Mucosa of descending colon (tissue), 3 donors: ENCODE results near the gene AMER2. TPM values are rescaled to one million over a fixed set of nuclear protein-coding genes. Genes with fewer than 3 reads are reported as not detected.

Experiments used
- ATAC-seq: fragments of 200-7000 bp; cut with Tn5 transposase; one replicate; pipeline ENCODE4 v1.9.1; 2020; ENCODE audit warnings: mild to moderate bottlenecking, moderate library complexity
- DNase-seq, 3 donors: peaks; one replicate each; pipeline ENCODE4 v3.0.0-alpha.2; 2020
- H3K36me3 ChIP-seq: fragments of 200-600 bp; one replicate; pipeline ENCODE4 v1.8.0; 2021; ENCODE audit warnings: low read depth, mild to moderate bottlenecking
- H3K4me1 ChIP-seq: fragments of 200-600 bp; one replicate; pipeline ENCODE4 v1.8.0; 2021; ENCODE audit warnings: low read depth, mild to moderate bottlenecking
- H3K4me3 ChIP-seq: fragments of 200-600 bp; one replicate; pipeline ENCODE4 v1.8.0; 2021; ENCODE audit warnings: mild to moderate bottlenecking
- H3K9me3 ChIP-seq: fragments of 200-600 bp; one replicate; pipeline ENCODE4 v1.8.0; 2021; ENCODE audit warnings: mild to moderate bottlenecking
- CTCF ChIP-seq: fragments of 200-600 bp; IDR thresholded peaks from one replicate; pipeline ENCODE4 v1.8.0; 2022; ENCODE audit warnings: antibody characterized with exemption, mild to moderate bottlenecking
- intact Hi-C, 2 donors: fragments of 100-400 bp; cut with DNase I in 1 of 2; cut with micrococcal nuclease in 1 of 2; formaldehyde crosslinking; loops; one replicate each; pipeline versions ENCODE4 v1.11.0 to v1.11.1; 2022; cut with DNase I, micrococcal nuclease
- total RNA-seq, 3 donors: library from RNA; stranded (reverse); fragmentation: NEBNext Ultra II Directional in 2 of 3; extraction: Animal tissue kit (Norgen Biotek cat#: 25700) in 2 of 3; gene quantifications; one replicate each; pipeline versions ENCODE4 v1.2.1 to v1.2.4, GENCODE V29; 2021 to 2023
- donor health status: DM: no; HTN: no; CAD: no; lungs with moderate emphysema.
- donor health status: DM: no; HTN: no; CAD: no.
- donor health status: DM: no; HTN: yes; CAD: no.

AMER2 gene
- total RNA-seq, 3 donors from 2014 or later = 0.05 to 0.70 TPM; not detected in 1

GRCh38 chr13:25149711-25150110 lies 22.4 kb downstream of the AMER2 start:
- TF ChIP-seq CTCF = no peak
- no peaks in the 10 kb centered on the region for H3K4me1 ChIP-seq
- intact Hi-C loops = no loop called here
- H3K9me3 ChIP-seq = no peaks in the 10 kb centered on the region
- no peak overlapping the region for H3K4me3 ChIP-seq
- ATAC-seq (no peak), DNase-seq (no peak)
- H3K36me3 ChIP-seq = no peaks in the 10 kb centered on the region

- no peak for ATAC-seq
Measured at GRCh38 chr13:25148402-25148771, 23.7 kb downstream of the AMER2 start.

GRCh38 chr13:25147638-25148401 lies 24.3 kb downstream of the AMER2 start:
- no peak for TF ChIP-seq CTCF
- Histone ChIP-seq H3K9me3 (no peaks in the 10 kb centered on the region), H3K36me3 (no peaks in the 10 kb centered on the region), H3K4me1 (no peaks in the 10 kb centered on the region), H3K4me3 (no peak overlapping the region)
- ATAC-seq (no peak), DNase-seq (no peak)
- intact Hi-C loops = no loop called here

More at GRCh38 chr13:25148402-25148771, 23.7 kb downstream of the AMER2 start:
- DNase-seq = no peak
- Histone ChIP-seq H3K9me3 (no peaks in the 10 kb centered on the region), H3K4me3 (no peak overlapping the region), H3K36me3 (no peaks in the 10 kb centered on the region), H3K4me1 (no peaks in the 10 kb centered on the region)
- intact Hi-C loops = no loop called here
- no peak for TF ChIP-seq CTCF

GRCh38 chr13:25143706-25144105 lies 28.4 kb downstream of the AMER2 start:
- intact Hi-C loops = no loop called here
- no peak for TF ChIP-seq CTCF
- H3K4me1 ChIP-seq = no peaks in the 10 kb centered on the region
- no peaks in the 10 kb centered on the region for H3K36me3 ChIP-seq
- H3K9me3 ChIP-seq = no peaks in the 10 kb centered on the region
- DNase-seq (no peak), ATAC-seq (no peak)
- H3K4me3 ChIP-seq = no peak overlapping the region

GRCh38 chr13:25141042-25141441 lies 31.0 kb downstream of the AMER2 start:
- Histone ChIP-seq H3K4me3 (no peak overlapping the region), H3K9me3 (no peaks in the 10 kb centered on the region), H3K36me3 (no peaks in the 10 kb centered on the region), H3K4me1 (no peaks in the 10 kb centered on the region)
- no peak for DNase-seq
- intact Hi-C loops = no loop called here
- no peak for TF ChIP-seq CTCF
- ATAC-seq = no peak

GRCh38 chr13:25137788-25138115 lies 34.3 kb downstream of the AMER2 start:
- no peak for DNase-seq
- no peaks in the 10 kb centered on the region for H3K9me3 ChIP-seq
- H3K4me1 ChIP-seq = no peaks in the 10 kb centered on the region
- TF ChIP-seq CTCF = no peak
- H3K36me3 ChIP-seq = no peaks in the 10 kb centered on the region
- H3K4me3 ChIP-seq = no peak overlapping the region
- no peak for ATAC-seq
- intact Hi-C loops = no loop called here
